Mesenchymal stem cell (in vitro differentiated cells and primary cell): ENCODE measurements around the gene MIPOL1.
"Not testable (repeated sequence)": the region's sequence is repeated elsewhere in the genome, so short reads cannot be mapped to it uniquely, and the experiment has no call there.

ENCODE experiments used
- DNase-seq: peaks from one replicate; pipeline ENCODE4 v3.0.0-alpha.2; 2013
- H2AFZ ChIP-seq: one replicate; pipeline ENCODE4 v1.6.1; 2013; ENCODE audit warnings: low read depth, mild to moderate bottlenecking, control low read depth, inconsistent platforms, low read length, moderate library complexity
- H2AK5ac ChIP-seq: 2 replicates; pipeline ENCODE4 v1.6.1; 2013; ENCODE audit warnings: low read length, moderate library complexity, mild to moderate bottlenecking, inconsistent platforms; ENCODE audit not compliant: severe bottlenecking
- H2BK120ac ChIP-seq: one replicate; pipeline ENCODE4 v1.6.1; 2013; ENCODE audit warnings: low read depth, mild to moderate bottlenecking, inconsistent platforms, low read length, moderate library complexity
- H2BK12ac ChIP-seq, 2 experiments: one replicate each; pipeline ENCODE4 v1.6.1; 2013; ENCODE audit warnings: inconsistent platforms in 2 of 2, low read length in 2 of 2, mild to moderate bottlenecking in 2 of 2, moderate library complexity in 2 of 2, control low read depth in 1 of 2
- H2BK15ac ChIP-seq: one replicate; pipeline ENCODE4 v1.6.1; 2013; ENCODE audit warnings: mild to moderate bottlenecking, low read depth, inconsistent platforms; ENCODE audit not compliant: poor library complexity, severe bottlenecking
- H2BK5ac ChIP-seq: 2 replicates; pipeline ENCODE4 v1.6.1; 2013; ENCODE audit warnings: low read depth, mild to moderate bottlenecking, low read length, control low read depth, inconsistent platforms; ENCODE audit not compliant: poor library complexity, severe bottlenecking
- H3K14ac ChIP-seq, 2 experiments: one replicate each; pipeline ENCODE4 v1.6.1; 2013; ENCODE audit warnings: inconsistent platforms in 2 of 2, low read length in 2 of 2, control low read depth in 1 of 2, mild to moderate bottlenecking in 1 of 2, moderate library complexity in 1 of 2
- H3K18ac ChIP-seq, 2 experiments: one replicate each; pipeline ENCODE4 v1.6.1; 2013; ENCODE audit warnings: inconsistent platforms in 2 of 2, low read length in 2 of 2, control low read depth in 1 of 2, low read depth in 1 of 2, mild to moderate bottlenecking in 1 of 2
- H3K23ac ChIP-seq, 2 experiments: one replicate each; pipeline ENCODE4 v1.6.1; 2013; ENCODE audit warnings: inconsistent platforms in 2 of 2, low read length in 2 of 2, mild to moderate bottlenecking in 2 of 2, moderate library complexity in 2 of 2, control low read depth in 1 of 2
- H3K27ac ChIP-seq: 2 replicates; pipeline ENCODE4 v1.5.1; 2013; ENCODE audit warnings: mild to moderate bottlenecking, moderate library complexity, low read length, control low read depth, inconsistent platforms; ENCODE audit not compliant: poor library complexity, severe bottlenecking
- H3K27me3 ChIP-seq, 2 experiments: 2 replicates each; pipeline versions ENCODE4 v1.6.1 to v1.7.0; 2013; ENCODE audit warnings: low read length in 2 of 2, mild to moderate bottlenecking in 2 of 2, moderate library complexity in 2 of 2, control low read depth in 1 of 2, inconsistent platforms in 1 of 2; ENCODE audit not compliant: control insufficient read depth in 1 of 2, insufficient read depth in 1 of 2
- H3K36me3 ChIP-seq, 2 experiments: 2 replicates each; pipeline versions ENCODE4 v1.6.1 to v1.7.0; 2013; ENCODE audit warnings: low read length in 2 of 2, control low read depth in 1 of 2, inconsistent platforms in 1 of 2, low read depth in 1 of 2, mild to moderate bottlenecking in 1 of 2; ENCODE audit not compliant: insufficient read depth in 2 of 2, control insufficient read depth in 1 of 2
- H3K4ac ChIP-seq, 2 experiments: one replicate each; pipeline ENCODE4 v1.6.1; 2013; ENCODE audit warnings: inconsistent platforms in 2 of 2, low read length in 2 of 2, mild to moderate bottlenecking in 2 of 2, moderate library complexity in 2 of 2, control low read depth in 1 of 2, low read depth in 1 of 2
- H3K4me1 ChIP-seq: 2 replicates; pipeline ENCODE4 v1.6.1; 2013; ENCODE audit warnings: low read depth, low read length, control low read depth; ENCODE audit not compliant: control insufficient read depth, insufficient read depth
- H3K4me2 ChIP-seq: 2 replicates; pipeline ENCODE4 v1.6.1; 2013; ENCODE audit warnings: low read length, mild to moderate bottlenecking, inconsistent platforms; ENCODE audit not compliant: poor library complexity, severe bottlenecking
- H3K4me3 ChIP-seq, 2 experiments: 2 replicates each; pipeline versions ENCODE4 v1.5.1 to v1.7.0; 2013; ENCODE audit warnings: low read length in 2 of 2, mild to moderate bottlenecking in 2 of 2, control low read depth in 1 of 2, low read depth in 1 of 2; ENCODE audit not compliant: insufficient read depth in 1 of 2
- H3K79me1 ChIP-seq: replicated peaks from 2 replicates; pipeline ENCODE4 v1.6.1; 2013; ENCODE audit warnings: mild to moderate bottlenecking, control low read depth, low read length, inconsistent platforms; ENCODE audit not compliant: poor library complexity, severe bottlenecking
- H3K9ac ChIP-seq: 2 replicates; pipeline ENCODE4 v1.7.0; 2013; ENCODE audit warnings: mild to moderate bottlenecking, low read length, moderate library complexity
- H3K9me3 ChIP-seq: 2 replicates; pipeline ENCODE4 v1.7.0; 2013; ENCODE audit warnings: mild to moderate bottlenecking, low read length; ENCODE audit not compliant: control insufficient read depth
- H4K8ac ChIP-seq: one replicate; pipeline ENCODE4 v1.6.1; 2013; ENCODE audit warnings: inconsistent platforms, mild to moderate bottlenecking, low read length, moderate library complexity
- H4K91ac ChIP-seq: one replicate; pipeline ENCODE4 v1.6.1; 2013; ENCODE audit warnings: mild to moderate bottlenecking, low read length, inconsistent platforms
- WGBS: methylation state at CpG from one replicate; pipeline ENCODE4 v1.1.7; 2013; ENCODE audit warnings: mixed read lengths; 5-methylcytosine and 5-hydroxymethylcytosine counted together

The MIPOL1 gene

GRCh38 chr14:37215345-37215744 lies 17.6 kb downstream of the MIPOL1 start:
- H3K9me3 ChIP-seq, result peaks cover 3% of the 10 kb centered on the region
- H2BK15ac ChIP-seq, result no peak overlapping the region
- H3K9ac ChIP-seq, result no peak overlapping the region
- DNase-seq, result no peak
- H4K91ac ChIP-seq, result no peak overlapping the region
- H3K36me3 ChIP-seq, result peaks cover 0 to 7% of the 10 kb centered on the region in 2 experiments
- no peak overlapping the region for H3K27ac ChIP-seq
- H3K4me3 ChIP-seq, result no peak overlapping the region
- no peak overlapping the region for H2BK5ac ChIP-seq
- no peak overlapping the region for H3K14ac ChIP-seq
- H3K4ac ChIP-seq, result no peak overlapping the region
- no peaks in the 10 kb centered on the region for H3K27me3 ChIP-seq
- H3K23ac ChIP-seq, result no peak overlapping the region
- H2BK12ac ChIP-seq, result no peak overlapping the region
- H2AK5ac ChIP-seq, result no peak overlapping the region
- H3K4me1 ChIP-seq, result peaks cover 2% of the 10 kb centered on the region
- no peak overlapping the region for H3K18ac ChIP-seq
- H4K8ac ChIP-seq, result no peak overlapping the region
- WGBS, result 100% methylated on average over 2 of the region's 3 CpGs
- no peak overlapping the region for H2AFZ ChIP-seq
- H2BK120ac ChIP-seq, result no peak overlapping the region
- H3K79me1 ChIP-seq, result peaks cover 22% of the 10 kb centered on the region
- H3K4me2 ChIP-seq, result no peak overlapping the region

GRCh38 chr14:37221073-37221472 lies 23.3 kb downstream of the MIPOL1 start:
- peaks cover 4% of the 10 kb centered on the region for H3K9me3 ChIP-seq
- no peak overlapping the region for H2AFZ ChIP-seq
- no peak overlapping the region for H3K23ac ChIP-seq
- H2BK120ac ChIP-seq, result no peak overlapping the region
- no peak overlapping the region for H3K27ac ChIP-seq
- DNase-seq, result no peak
- H3K4me3 ChIP-seq, result no peak overlapping the region
- H3K18ac ChIP-seq, result no peak overlapping the region
- no peaks in the 10 kb centered on the region for H3K27me3 ChIP-seq
- H4K91ac ChIP-seq, result no peak overlapping the region
- H2BK12ac ChIP-seq, result no peak overlapping the region
- peaks cover 0 to 6% of the 10 kb centered on the region in 2 experiments for H3K36me3 ChIP-seq
- H3K79me1 ChIP-seq, result peaks cover 12% of the 10 kb centered on the region
- H2BK15ac ChIP-seq, result no peak overlapping the region
- WGBS, result 93% methylated on average over 3 of the region's 3 CpGs
- peaks cover 2% of the 10 kb centered on the region for H3K4me1 ChIP-seq
- no peak overlapping the region for H3K4ac ChIP-seq
- H2AK5ac ChIP-seq, result no peak overlapping the region
- H2BK5ac ChIP-seq, result no peak overlapping the region
- no peak overlapping the region for H4K8ac ChIP-seq
- no peak overlapping the region for H3K9ac ChIP-seq
- H3K4me2 ChIP-seq, result no peak overlapping the region
- H3K14ac ChIP-seq, result no peak overlapping the region

GRCh38 chr14:37223947-37224474 lies 26.3 kb downstream of the MIPOL1 start:
- peaks cover 15% of the 10 kb centered on the region for H3K79me1 ChIP-seq
- no peak for DNase-seq
- no peak overlapping the region for H2BK5ac ChIP-seq
- no peak overlapping the region for H3K14ac ChIP-seq
- peaks cover 4% of the 10 kb centered on the region for H3K9me3 ChIP-seq
- WGBS, result 100% methylated on average over 1 of the region's 3 CpGs
- H2BK12ac ChIP-seq, result no peak overlapping the region
- peaks cover 0 to 6% of the 10 kb centered on the region in 2 experiments for H3K36me3 ChIP-seq
- H3K23ac ChIP-seq, result no peak overlapping the region
- H3K9ac ChIP-seq, result no peak overlapping the region
- H4K91ac ChIP-seq, result no peak overlapping the region
- H3K4me3 ChIP-seq, result no peak overlapping the region
- no peak overlapping the region for H3K18ac ChIP-seq
- no peak overlapping the region for H3K4me2 ChIP-seq
- peaks cover 2% of the 10 kb centered on the region for H3K4me1 ChIP-seq
- no peak overlapping the region for H3K27ac ChIP-seq
- H3K4ac ChIP-seq, result no peak overlapping the region
- no peak overlapping the region for H2AFZ ChIP-seq
- no peak overlapping the region for H4K8ac ChIP-seq
- H2BK15ac ChIP-seq, result no peak overlapping the region
- H3K27me3 ChIP-seq, result no peaks in the 10 kb centered on the region
- no peak overlapping the region for H2AK5ac ChIP-seq
- no peak overlapping the region for H2BK120ac ChIP-seq

GRCh38 chr14:37225668-37226067 lies 27.9 kb downstream of the MIPOL1 start:
- not testable (repeated sequence) for H2BK5ac ChIP-seq, H3K4me2 ChIP-seq, H3K9me3 ChIP-seq, H4K8ac ChIP-seq, H2BK120ac ChIP-seq, H2AFZ ChIP-seq, H3K14ac ChIP-seq, H3K36me3 ChIP-seq, H3K4me1 ChIP-seq, H3K23ac ChIP-seq, H3K9ac ChIP-seq, H2BK12ac ChIP-seq, H3K27ac ChIP-seq, H4K91ac ChIP-seq, H3K27me3 ChIP-seq, H3K18ac ChIP-seq, H3K4me3 ChIP-seq, H2BK15ac ChIP-seq, H2AK5ac ChIP-seq, DNase-seq, H3K4ac ChIP-seq
- H3K79me1 ChIP-seq, result peaks cover 16% of the 10 kb centered on the region
- WGBS, result 97% methylated on average over 4 of the region's 4 CpGs
